Endothelial cell of umbilical vein (primary cell): ENCODE measurements around the gene MYBPC1.

ENCODE experiments used
- CTCF ChIP-seq, 2 donors: IDR thresholded peaks; 1 replicate in 1 of 2; 2 replicates in 1 of 2; pipeline ENCODE4 v1.5.1; 2011; ENCODE audit warnings: low read length in 2 of 2, mild to moderate bottlenecking in 2 of 2, moderate library complexity in 2 of 2, control low read depth in 1 of 2, inconsistent platforms in 1 of 2, low read depth in 1 of 2; ENCODE audit not compliant: insufficient read depth in 1 of 2; ENCODE audit errors: extremely low read depth in 1 of 2
- EZH2 ChIP-seq: IDR thresholded peaks from 2 replicates; pipeline ENCODE4 v1.6.1; 2012; ENCODE audit warnings: borderline replicate concordance, low read depth, mild to moderate bottlenecking, moderate library complexity, low read length, inconsistent platforms; ENCODE audit not compliant: severe bottlenecking
- FOS ChIP-seq: IDR thresholded peaks from 2 replicates; pipeline ENCODE4 v1.6.1; 2011; ENCODE audit warnings: mild to moderate bottlenecking, low read length, moderate library complexity, borderline replicate concordance; ENCODE audit not compliant: insufficient read depth
- JUN ChIP-seq: IDR thresholded peaks from 2 replicates; pipeline ENCODE4 v1.6.1; 2011; ENCODE audit warnings: borderline replicate concordance, low read depth; ENCODE audit not compliant: insufficient read length, insufficient read depth
- MYC ChIP-seq: IDR thresholded peaks from one replicate; pipeline ENCODE4 v1.6.1; 2011; ENCODE audit warnings: mild to moderate bottlenecking, low read depth, low read length
- POLR2A ChIP-seq: IDR thresholded peaks from 2 replicates; pipeline ENCODE4 v1.6.1; 2012; ENCODE audit warnings: low read depth, mild to moderate bottlenecking, control low read depth, low read length
- POLR2AphosphoS5 ChIP-seq: IDR thresholded peaks from 2 replicates; pipeline ENCODE4 v1.6.1; 2012; ENCODE audit warnings: low read depth, mild to moderate bottlenecking, control low read depth, low read length, moderate library complexity; ENCODE audit not compliant: insufficient read depth
- TF ChIP-seq, protein P1 (sequence below): IDR thresholded peaks from 2 replicates; pipeline ENCODE4 v1.6.1; 2011; ENCODE audit not compliant: insufficient read depth, insufficient read length

GRCh38 chr12:101551362-101552114, 43.2 kb upstream of the MYBPC1 start:
- TF ChIP-seq CTCF (IDR thresholded peaks at IDR 0.05; ENCODE audit: extremely low read depth in 1 of 2, insufficient read depth in 1 of 2, low read depth in 1 of 2, low read length in 2 of 2) (no peak), POLR2AphosphoS5 (no peak), POLR2A (no peak), EZH2 (no peak), FOS (no peak), MYC (no peak), JUN (no peak)
- TF ChIP-seq, protein P1, sequence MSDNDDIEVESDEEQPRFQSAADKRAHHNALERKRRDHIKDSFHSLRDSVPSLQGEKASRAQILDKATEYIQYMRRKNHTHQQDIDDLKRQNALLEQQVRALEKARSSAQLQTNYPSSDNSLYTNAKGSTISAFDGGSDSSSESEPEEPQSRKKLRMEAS = no peak
